Stimulated activated CD8-positive, alpha-beta memory T cell treated with anti-CD3 and anti-CD28 coated beads, Interleukin-12 subunit alpha, Interleukin-12 subunit beta, amount 100 ng/mL, for 1 hour (primary cell): ENCODE data around the gene RALGPS1.

Experiments
- DNase-seq: peaks from one replicate; pipeline ENCODE4 v3.0.0-alpha.2; 2020; ENCODE audit warnings: low read depth

RALGPS1 gene

DNA sequence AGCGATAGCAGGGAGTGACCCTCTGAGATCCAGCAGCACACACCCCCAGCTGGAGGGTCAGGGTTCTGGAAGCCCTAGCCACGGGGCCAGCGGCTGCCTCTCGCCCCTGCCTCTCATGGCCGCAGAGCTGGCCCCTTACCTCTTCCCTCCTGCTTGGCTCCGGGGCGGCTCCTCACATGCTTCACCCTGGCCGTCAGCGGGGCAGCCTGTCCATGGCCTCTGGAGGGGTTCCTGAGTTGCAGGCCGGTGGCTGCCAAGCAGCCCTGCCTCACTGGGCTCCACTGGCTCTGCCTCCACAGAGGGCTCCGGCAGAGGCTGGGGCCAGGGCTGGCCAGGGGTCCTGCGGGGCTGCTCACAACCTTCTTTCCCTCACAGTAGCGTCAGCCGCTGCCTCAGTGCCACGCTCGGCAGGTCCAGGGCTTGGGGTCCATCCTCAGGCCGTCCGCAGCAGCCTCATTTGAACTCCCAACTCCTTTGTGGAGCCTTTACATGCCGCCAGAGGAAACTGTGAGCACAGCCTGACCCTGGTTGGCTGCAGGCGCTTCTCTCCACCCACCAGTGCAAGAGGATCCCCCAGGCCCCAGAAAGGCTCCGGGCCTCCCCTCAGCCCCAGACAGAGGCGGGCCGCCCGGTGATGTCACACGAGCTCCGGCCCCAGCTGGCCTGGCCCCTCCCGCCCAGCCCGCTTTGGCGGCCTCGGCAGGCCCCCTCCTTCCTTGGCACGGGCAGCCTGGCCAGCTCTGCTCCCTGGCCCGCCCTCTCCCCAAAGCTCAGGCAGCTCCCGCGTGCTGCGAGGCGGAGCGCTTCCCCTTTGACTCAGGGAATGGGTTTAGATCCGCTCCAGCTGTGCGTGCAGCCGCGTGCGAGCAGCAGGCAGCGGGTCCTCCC, 207.8 kb downstream of the RALGPS1 start, which contains the start of gene ANGPTL2:
TSS of gene ANGPTL2 (minus strand) at position 460 of the 888 bp plus-strand sequence. CDS start 13,904 bp downstream, outside the sequence.
- no peak for DNase-seq

DNA sequence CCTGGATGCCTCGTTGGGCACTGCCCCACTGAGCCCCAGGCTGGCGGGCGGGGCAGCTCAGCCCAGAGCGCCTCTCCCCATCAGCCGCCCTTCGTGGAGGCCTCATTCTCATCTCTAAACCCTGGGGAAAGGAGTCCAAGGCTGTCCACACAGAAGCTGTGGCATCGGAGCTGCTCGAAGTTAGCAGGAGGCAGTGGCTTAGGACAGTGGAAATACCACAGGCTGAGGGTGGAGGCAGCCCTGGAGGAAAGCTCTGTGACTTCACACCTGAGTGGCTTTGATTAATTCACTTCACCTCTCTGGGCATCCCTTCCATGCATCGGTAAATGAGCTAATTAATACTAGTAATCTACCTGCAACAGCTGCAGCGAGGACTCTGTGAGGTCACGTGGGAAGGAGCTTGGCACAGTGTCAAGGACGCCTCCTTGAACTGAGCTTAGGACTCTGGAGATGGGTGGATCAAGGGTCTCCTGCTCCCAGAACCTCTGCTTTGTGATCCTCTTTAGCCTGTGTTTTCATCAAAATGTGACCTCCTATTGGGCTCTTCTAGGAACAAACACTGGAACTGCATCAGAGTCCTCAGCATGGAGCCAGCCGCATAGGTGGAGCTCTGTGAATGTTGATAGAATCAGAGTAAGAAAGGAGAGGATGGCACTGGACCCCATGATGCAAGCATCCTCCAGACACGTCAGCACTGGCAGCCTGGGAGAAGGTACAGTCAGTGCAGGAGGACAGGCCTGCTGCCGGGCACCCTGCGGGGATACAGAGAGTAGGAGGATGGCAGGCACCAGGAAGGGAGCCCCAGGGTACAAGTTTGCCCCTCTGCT, 208.7 kb downstream of the RALGPS1 start:
- no peak for DNase-seq

DNA sequence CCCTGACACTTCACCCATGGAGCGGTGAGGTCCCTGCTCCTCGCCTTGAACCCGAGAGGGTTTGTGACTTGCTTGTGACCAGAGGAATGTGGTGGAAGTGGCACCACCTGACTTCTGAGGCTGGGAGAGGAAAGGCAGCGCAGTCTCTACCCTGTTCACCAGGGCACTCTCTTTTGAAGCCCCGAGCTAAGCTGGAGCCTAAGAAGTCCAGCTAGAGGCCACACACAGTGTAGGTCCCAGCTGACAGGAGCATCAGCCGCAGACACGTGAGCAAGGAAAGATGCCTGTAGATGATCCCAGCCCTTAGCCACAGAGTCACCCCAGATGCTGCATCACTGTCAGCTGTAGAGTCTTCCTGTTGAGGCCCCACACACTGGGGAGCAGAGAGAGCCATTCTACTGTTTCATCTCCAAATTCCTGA, 209.5 kb downstream of the RALGPS1 start:
- no peak for DNase-seq

GRCh38 chr9:127124792-127125191, 210.2 kb downstream of the RALGPS1 start:
- no peak for DNase-seq

DNA sequence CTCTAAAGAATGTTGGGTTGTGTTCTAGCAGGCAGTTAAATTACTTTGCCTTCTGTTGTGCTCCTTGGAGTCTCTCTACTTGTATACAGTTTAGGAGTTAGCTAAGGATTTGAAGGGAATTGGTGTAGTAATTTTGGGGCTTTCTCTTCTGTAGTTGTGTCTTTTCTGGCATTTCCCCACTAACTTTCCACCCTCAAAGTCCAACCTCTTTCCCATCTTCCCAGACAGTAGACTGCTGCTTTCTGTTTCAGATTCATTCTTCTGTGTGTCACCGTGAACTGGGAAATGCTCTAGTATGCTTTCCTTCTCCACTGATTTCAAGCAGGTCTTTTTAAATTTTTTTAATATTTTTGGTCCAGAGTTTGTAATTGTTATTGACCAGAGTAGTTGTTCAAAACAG, 212.4 kb downstream of the RALGPS1 start:
- DNase-seq = no peak

DNA sequence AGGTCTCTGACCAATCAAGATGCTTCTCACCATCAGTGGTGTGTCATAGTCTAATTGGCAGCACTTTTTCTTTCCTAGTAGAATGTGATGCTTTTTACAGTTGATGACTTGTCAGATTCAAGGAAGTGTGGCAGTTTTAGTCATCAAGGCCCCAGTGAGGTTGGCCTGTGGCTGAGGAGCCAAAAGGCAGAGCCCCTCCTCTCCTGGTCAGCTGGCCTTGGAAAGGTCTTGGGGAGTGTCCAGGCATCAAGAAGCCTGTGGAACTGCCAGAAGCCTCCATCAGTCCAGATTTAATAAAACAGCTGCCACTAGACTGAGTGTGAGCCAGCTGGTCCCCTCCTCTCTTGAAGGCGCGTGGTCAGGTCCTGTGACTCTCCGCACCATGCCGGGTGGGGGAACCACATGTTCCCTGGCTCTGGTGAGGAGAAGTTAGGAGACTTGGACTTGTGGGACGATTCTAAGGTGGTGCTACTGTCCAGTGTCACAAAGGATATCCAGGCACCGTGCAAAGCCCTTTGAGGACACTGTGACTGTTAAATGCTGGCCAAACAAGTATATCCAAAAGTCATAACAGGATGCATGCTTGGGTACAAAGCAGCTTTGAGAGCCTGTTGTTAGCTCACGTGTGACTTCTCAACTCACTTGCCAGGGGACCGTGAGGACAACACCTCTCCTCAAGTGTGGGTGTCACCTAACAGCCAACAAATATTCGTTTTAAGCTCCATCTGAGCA, 213.9 kb downstream of the RALGPS1 start:
- DNase-seq = no peak

DNA sequence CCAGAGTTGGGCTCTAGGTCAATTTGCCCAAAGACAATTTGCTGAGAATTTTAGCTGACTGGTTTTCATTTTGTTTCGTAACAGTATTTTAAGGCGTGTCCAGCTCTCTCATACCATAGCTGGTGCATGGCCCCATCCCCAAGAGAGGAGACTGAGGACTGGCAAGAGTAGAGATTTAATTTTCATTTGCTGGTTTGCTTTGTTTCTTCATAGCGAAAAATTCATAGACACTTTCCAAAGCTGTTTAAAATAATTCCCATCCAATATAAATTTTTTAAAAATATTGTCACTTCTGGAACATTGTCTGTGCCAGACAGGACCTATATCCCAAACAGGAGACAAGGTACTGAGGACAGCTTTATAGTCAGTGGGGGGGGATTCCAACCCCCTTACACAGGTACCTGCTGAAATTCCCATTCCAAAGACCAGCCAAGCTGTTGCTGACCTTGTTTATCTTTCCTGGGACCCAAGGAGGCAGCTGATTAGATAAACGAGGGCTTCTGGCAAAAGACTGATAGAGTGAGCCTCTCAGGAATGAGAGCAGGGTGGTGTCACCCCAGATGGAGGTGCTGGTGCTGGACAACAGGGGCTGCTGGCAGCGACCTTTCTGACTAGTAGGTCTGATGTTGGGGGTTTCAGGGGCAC, 214.6 kb downstream of the RALGPS1 start:
- no peak for DNase-seq

DNA sequence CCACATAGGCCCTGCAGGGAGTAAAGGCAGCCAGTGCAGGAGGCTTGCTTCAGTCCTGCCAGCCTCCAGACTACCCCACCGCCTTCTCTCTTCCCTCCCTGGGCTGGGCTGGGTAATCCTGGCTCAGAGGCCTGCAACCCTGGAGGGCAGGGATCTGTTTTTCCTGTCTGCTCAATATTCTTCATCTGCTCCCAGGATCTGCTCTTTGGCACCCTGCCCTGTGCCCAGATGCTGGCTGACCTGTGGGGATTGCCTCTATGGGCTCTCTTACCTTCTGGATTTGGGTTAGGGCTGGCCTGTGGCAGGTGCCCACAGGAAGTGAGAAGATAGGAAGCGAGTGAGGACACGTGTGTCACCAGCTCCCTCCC, 215.1 kb downstream of the RALGPS1 start:
- DNase-seq = no peak

DNA sequence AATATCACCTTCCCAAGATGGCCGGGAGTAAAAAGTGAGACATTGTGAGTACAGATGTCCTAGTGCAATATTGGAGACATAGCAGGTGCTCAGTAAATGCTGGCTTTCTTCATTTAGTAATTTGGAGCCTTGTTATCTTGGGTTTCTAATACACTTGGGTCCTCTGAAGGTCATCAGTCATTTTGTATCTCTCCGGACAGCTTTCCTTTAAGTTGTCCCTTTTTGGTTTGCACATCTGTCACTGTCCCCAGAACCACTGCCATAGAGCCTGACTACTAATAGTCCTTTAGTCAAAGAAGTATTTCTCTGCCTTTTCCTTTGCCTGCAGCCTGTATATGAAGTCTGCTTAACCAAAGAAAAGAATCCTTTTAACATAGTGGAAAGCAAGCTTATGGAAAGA, 215.7 kb downstream of the RALGPS1 start:
- DNase-seq = no peak

DNA sequence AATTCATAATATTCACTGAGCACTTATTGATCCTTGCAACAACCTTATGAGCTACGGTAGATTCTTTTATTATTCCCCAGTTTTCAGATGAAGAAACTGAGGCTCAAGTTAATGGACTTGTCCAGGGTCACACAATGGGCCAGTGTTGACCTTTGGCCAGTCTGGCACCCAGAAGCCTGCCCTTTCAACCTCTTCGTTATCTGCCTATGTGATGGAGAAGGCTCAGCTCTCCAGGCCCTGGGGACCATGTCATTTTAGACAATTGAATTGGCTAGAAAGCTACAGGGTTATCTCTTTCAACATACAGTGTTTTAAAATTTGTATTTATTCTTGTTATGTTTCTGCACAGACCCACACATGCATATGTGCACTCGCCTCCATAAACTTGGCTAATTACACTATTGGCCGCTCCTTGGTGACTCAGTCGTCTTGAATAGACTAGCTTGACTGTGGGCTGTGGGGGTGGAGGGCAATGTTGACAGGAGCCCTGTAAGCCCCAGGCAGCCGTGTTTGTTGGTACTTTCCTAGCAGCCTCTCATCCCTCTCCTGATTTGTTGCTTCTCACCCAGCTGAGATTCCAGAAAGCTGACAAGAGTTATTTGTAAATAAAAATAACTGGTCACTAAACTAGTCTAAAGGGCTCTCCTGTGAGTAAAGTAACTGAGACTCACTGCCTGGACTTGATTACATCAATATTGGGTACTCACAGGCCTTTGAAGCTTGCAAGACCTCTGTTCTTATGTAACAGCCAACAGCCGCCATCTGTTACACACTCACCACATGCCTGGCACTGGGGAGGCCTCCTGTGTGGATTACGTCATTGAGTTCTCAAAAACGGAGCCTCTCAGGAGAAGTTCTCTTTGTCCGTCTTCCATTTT, 216.3 kb downstream of the RALGPS1 start:
- DNase-seq = no peak

- DNase-seq = no peak
Measured at GRCh38 chr9:127131871-127132270, 217.3 kb downstream of the RALGPS1 start.

DNA sequence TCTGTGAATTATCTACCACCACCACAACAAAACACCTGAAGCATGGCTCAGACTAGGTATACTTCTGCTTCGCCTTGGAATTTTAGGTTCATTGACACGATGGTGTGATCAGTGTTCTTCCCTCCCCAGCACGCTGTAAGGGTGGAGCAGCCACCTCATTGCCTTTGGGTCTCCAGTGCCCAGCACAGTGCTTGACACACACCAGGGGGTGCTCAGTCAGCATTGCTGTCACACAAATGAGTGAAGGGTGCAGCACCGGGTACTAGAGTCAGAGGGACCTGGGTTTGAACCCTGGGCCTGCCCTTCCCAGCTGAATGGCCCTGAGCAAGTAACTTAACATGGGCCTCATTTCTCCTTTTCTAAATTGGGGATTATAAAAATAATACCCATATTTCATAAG, 217.8 kb downstream of the RALGPS1 start:
- DNase-seq = no peak

DNA sequence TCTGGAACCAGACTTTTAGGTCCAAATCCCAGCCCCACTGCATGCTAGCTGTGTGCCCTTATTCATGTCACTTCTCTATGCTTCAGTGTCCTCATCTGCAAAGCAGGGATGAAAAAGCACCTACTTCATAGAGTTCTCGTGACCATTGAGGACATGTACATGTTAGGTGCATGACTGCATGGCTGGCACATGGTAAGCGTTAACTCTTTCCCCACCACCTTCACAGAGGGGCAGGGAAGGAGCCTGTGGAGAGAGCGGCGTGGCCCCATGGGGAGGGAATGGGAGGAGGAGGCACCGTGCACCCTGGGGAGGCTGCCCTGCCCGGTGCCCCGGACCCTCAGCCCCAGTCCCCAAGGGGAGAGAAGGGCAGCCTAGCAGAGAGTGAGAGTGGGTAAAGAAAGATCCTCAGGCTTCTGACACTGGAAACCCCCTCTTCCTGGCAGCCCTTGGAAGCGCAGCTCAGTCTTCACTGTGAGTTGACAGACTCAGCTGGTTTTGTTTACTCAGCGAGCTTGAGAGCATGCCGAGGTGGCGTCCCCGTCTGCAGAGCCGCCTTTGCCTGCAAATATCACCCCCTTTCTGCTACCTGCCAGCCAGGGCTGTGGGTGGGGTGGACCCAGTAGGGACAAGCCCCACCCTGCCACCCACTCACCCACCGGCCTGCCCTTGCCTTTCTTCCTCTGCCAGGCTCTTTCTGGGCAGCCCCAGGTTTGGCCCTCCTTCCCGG, 218.5 kb downstream of the RALGPS1 start:
- DNase-seq = no peak

DNA sequence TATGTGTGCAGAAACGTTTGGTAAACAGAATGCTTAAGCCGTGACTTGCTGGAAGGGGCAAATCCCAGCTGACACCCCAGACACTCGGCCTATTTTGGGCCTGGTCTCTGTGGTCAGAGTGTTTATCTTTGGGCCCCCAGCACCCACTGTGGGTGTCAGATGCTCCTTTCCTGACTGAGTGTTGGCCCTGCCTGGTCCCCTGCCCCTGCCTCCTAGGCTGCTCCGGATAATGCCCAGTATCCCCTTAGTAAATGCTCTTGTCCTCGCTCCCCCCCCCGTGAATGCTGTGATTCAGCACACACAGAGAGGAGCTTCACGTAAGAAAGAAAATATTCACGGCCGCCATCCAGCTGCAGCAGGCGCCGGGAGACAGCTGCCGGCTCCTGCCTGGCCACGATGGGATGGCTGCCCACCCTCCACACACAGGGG, 219.2 kb downstream of the RALGPS1 start:
- DNase-seq = no peak

DNA sequence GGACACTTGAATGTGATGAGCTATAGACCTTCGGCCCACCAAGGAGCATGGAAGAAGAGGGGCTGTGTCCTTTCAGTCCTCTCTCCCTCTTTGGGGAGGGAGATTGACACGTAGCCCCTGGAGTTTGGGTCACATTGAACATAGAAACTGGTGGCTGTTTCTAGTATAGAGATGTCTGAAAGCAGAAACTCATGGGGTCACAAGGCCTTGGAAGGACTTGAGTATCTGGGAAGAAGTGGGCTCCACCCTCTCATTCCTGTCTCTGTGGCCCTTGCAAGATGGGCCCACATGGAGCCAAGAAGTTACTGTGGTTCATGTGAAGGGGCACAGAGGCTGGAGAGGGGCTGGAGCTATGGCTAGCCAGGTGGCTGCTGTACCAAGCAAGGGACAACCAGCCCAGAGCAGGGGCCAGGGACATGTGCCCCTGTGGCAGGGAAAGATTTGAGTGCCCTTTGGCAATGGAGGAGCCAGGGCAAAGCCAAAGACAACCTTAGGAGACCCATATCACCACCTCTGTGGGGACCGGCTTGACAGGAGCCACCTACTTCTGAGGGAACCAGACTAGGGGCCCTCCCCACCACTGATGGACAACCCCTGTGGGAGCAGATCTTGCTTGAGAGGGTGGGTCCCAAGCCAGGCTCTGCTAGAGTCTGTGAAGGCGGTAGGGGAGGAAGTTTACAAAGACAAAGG, 220.6 kb downstream of the RALGPS1 start:
- DNase-seq = no peak

DNA sequence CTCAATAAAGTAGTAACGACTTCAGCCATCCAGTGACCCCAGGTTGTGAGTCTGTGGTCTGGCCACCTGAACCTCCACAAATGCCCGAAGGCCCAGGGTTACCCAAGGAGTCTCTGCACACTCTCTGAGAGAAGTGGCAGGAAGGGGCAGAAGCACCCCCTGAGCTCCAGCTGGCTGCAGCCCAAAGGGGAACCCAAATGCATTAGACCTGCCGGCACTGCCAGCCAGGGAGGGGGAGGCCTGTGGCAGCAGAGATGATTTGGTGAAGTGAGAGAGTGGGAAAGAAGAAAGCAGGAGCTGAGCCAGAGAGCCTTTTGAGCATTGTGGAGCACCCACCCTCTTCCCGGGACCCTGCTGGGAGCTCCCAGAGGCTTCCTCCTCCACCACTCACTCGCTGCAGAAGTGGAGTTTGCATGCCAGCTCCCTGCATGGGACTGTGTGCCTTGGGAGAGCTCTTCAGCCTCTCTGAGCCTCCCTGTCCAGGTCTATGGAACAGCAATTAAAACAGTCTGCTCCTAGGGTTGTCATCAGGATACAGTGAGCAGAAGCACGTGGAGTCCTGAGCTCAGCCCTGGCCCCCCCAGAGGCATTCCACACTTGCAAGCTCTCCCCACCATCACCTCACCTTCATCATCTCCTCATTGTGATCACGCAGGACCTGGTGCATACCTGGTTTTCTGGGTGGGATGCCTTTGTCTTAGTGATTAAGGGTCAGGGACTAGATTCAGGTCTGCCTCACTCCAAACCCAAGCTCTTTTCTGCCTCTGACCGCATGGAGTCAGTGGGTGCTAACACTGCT, 221.7 kb downstream of the RALGPS1 start:
- DNase-seq = no peak

- DNase-seq = no peak
Measured at GRCh38 chr9:127136880-127137639, 222.5 kb downstream of the RALGPS1 start.
